Peyer's patch (tissue), 4 donors: ENCODE results near the gene GK. TPM values are rescaled to one million over a fixed set of nuclear protein-coding genes. Genes with fewer than 3 reads are reported as not detected.
A peak's percentile ranks its signal among the peaks of the same experiment; 100 is the strongest.

Experiments
- DNase-seq, 3 donors: peaks; one replicate each; pipeline ENCODE4 v3.0.0-alpha.2; 2017 to 2019
- H3K27ac ChIP-seq, 4 donors: fragments of 200-600 bp; sonication (generic); one replicate each; pipeline ENCODE4 v1.5.1; 2016 to 2019
- H3K27me3 ChIP-seq, 2 donors: fragments of 200-600 bp; sonication (generic); one replicate each; pipeline ENCODE4 v1.5.1; 2019
- H3K36me3 ChIP-seq, 3 donors: fragments of 200-600 bp; sonication (generic); one replicate each; pipeline ENCODE4 v1.5.1; 2016 to 2019
- H3K4me1 ChIP-seq, 4 donors: fragments of 200-600 bp; sonication (generic); one replicate each; pipeline ENCODE4 v1.5.1; 2016 to 2019
- H3K4me3 ChIP-seq, 4 donors: fragments of 200-600 bp; sonication (generic); 1 replicate in 3 of 4; 2 replicates in 1 of 4; pipeline ENCODE4 v1.5.1; 2016 to 2019; ENCODE audit warnings: mild to moderate bottlenecking in 1 of 4
- H3K9me3 ChIP-seq, 4 donors: fragments of 200-600 bp; sonication (generic); one replicate each; pipeline ENCODE4 v1.5.1; 2016 to 2019; ENCODE audit warnings: mild to moderate bottlenecking in 1 of 4
- POLR2A ChIP-seq, 2 donors: fragments of 450-650 bp; IDR thresholded peaks; one replicate each; pipeline ENCODE4 v1.5.1; 2017; ENCODE audit warnings: antibody characterized with exemption in 2 of 2, mild to moderate bottlenecking in 2 of 2, moderate library complexity in 2 of 2
- total RNA-seq, 4 donors: library from RNA; depleted of rRNA; stranded (reverse); fragments of >200 nt; gene quantifications; one replicate each; pipeline ENCODE4 v1.1.0, GENCODE V29; 2016
- TF ChIP-seq, protein P1 (sequence below), 6 experiments: fragments of 450-650 bp in 4 of 6; fragments of 200-600 bp in 2 of 6; sonication (generic) in 1 of 6; IDR thresholded peaks; one replicate each; pipeline ENCODE4 v1.5.1; 2017 to 2019; ENCODE audit warnings: antibody characterized with exemption in 6 of 6, mild to moderate bottlenecking in 3 of 6, moderate library complexity in 1 of 6

Gene GK
- total RNA-seq, 4 donors from 2014 or later, result 12.4 to 74.1 (median 56.9) TPM

DNA sequence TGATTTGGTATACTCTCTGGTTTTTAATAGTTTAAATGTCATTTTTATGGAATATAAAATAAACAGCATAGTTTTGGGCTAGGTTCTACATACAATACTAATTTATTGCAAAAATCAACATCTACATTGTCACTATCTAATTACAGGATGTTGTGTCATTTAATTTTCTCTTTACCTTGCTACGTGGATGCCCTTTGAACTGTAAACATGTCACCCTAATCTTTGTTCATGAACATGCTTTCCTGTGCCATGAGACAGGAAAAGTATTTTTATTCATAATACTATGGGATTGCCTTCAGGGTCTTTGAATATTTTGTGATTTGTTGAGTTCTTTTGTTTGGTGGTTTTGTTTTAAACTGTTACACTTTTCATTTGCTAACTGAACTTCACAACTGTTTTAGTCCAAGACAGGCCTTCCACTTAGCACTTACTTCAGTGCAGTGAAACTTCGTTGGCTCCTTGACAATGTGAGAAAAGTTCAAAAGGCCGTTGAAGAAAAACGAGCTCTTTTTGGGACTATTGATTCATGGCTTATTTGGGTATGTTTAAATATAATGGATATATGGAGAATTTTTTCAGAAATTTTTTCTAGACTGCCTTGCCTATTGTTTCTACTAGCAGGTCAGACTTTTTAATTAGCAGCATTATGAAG lies 40.9 kb downstream of the GK start:
- no peak for TF ChIP-seq POLR2A (IDR thresholded peaks at IDR 0.05)
- TF ChIP-seq, protein P1, sequence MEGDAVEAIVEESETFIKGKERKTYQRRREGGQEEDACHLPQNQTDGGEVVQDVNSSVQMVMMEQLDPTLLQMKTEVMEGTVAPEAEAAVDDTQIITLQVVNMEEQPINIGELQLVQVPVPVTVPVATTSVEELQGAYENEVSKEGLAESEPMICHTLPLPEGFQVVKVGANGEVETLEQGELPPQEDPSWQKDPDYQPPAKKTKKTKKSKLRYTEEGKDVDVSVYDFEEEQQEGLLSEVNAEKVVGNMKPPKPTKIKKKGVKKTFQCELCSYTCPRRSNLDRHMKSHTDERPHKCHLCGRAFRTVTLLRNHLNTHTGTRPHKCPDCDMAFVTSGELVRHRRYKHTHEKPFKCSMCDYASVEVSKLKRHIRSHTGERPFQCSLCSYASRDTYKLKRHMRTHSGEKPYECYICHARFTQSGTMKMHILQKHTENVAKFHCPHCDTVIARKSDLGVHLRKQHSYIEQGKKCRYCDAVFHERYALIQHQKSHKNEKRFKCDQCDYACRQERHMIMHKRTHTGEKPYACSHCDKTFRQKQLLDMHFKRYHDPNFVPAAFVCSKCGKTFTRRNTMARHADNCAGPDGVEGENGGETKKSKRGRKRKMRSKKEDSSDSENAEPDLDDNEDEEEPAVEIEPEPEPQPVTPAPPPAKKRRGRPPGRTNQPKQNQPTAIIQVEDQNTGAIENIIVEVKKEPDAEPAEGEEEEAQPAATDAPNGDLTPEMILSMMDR (IDR thresholded peaks at IDR 0.05), result no peak
- Histone ChIP-seq H3K4me3 (no peak overlapping the region), H3K27ac (no peak overlapping the region), H3K4me1 (no peaks in the 10 kb centered on the region), H3K9me3 (no peaks in the 10 kb centered on the region), H3K36me3 (no peaks in the 10 kb centered on the region), H3K27me3 (no peaks in the 10 kb centered on the region)
- DNase-seq, result no peak

DNA sequence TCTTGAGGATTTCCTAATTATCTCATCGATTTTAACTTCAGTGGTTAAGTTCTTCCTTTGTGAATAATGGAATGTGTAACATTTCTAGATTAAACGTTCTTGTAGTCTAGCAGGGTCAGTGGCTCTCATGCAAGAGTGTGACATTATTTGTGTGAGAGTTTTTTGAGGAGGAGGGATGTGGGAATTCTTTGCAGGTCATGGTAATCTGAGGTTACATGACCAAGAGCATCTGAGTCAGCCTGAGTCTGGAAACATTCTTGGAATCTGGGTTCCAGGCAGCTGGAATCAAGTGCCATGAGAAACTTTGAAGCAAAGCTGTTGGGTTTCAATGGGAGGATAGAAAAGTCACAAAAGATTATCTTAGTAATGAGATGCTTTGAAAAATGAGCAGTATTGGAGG lies 49.5 kb downstream of the GK start:
- Histone ChIP-seq H3K36me3 (peaks cover 0 to 6% (median 0%) of the 10 kb centered on the region in 3 donors), H3K27me3 (no peaks in the 10 kb centered on the region), H3K4me3 (no peak overlapping the region), H3K27ac (no peak overlapping the region), H3K9me3 (no peaks in the 10 kb centered on the region), H3K4me1 (no peaks in the 10 kb centered on the region)
- no peak for DNase-seq
- TF ChIP-seq, protein P1 (IDR thresholded peaks at IDR 0.05), result no peak
- no peak for TF ChIP-seq POLR2A (IDR thresholded peaks at IDR 0.05)

DNA sequence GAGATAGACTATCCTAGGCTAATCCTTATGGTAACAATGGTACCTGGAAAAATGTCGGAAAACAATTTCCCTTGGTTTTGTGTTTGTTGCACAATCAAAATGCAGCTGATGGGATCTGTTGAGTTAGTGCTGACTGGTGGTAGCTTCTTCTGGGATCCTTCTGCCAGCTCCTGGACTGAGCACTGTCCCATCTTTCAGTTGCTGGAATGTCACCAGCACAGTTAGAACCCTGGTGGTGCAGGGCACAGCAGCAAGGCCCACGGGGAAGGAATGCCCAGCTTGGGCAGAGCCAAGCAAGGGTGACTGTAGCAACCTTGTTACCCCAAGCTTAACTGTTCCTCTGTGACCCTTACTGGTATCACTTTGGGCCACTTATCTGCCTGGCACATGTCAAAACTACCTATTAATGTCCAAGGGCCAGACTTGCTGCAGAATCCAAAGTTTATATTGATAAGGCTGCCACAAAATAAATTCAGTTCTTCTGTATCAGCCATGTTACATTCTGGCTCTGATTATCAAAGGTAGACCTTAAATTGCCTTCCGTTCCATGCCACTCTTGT lies 53.1 kb downstream of the GK start:
- Histone ChIP-seq H3K4me1 (no peaks in the 10 kb centered on the region), H3K4me3 (no peak overlapping the region), H3K36me3 (no peaks in the 10 kb centered on the region), H3K27ac (no peak overlapping the region), H3K27me3 (no peaks in the 10 kb centered on the region), H3K9me3 (no peaks in the 10 kb centered on the region)
- no peak for TF ChIP-seq POLR2A (IDR thresholded peaks at IDR 0.05)
- TF ChIP-seq, protein P1 (IDR thresholded peaks at IDR 0.05), result no peak
- no peak for DNase-seq

DNA sequence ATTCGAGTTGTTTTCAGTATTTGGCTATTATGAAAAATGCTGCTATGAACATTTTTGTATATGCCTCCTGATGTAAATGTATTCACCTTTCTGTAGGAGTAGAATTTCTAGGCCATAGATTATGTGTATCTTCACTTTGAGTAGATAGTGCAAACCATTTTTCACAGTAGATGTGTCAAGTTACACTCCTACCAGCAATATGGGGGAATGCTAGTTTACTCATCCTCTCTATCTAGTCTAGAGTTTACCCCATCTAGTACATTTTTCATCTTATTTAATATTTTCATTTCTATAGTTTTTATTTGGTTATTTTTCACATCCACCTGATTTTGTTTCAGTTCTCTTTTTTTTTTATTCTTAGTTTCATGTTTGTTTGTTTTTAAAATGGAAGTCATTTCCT lies 59.0 kb downstream of the GK start:
- no peak for DNase-seq
- TF ChIP-seq, protein P1 (IDR thresholded peaks at IDR 0.05), result no peak
- no peaks in the 10 kb centered on the region for H3K36me3 ChIP-seq
- H3K9me3 ChIP-seq, result no peaks in the 10 kb centered on the region
- H3K4me3 ChIP-seq, result no peak overlapping the region
- H3K27ac ChIP-seq, result no peak overlapping the region
- H3K4me1 ChIP-seq, result no peaks in the 10 kb centered on the region
- no peaks in the 10 kb centered on the region for H3K27me3 ChIP-seq

DNA sequence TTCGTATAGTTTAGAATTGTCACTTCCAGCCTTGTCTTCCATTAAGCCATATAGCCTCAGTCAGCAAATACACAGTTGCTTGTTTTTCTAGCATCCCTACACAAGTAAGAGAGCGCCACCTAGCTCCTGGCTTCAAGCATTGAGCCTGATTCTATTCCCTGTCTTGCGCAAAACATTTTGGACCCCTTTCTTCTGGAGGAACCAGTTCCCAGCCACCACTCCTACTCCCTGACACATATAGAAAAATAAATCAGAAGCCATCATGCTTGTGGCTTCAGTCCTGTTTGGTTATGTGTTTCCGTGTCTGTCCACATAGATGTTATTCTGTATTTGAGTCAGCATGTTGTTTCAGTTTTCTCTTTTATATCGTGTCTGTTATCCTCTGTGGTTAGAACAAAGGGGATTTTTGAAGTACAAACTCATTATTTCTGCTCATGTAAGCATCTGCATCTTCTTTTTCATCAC lies 59.9 kb downstream of the GK start:
- H3K36me3 ChIP-seq, result no peaks in the 10 kb centered on the region
- H3K4me1 ChIP-seq, result no peaks in the 10 kb centered on the region
- H3K9me3 ChIP-seq, result no peaks in the 10 kb centered on the region
- peak in 2 of 3 donors; percentile 20 to 69 for DNase-seq
- no peak overlapping the region for H3K4me3 ChIP-seq
- H3K27ac ChIP-seq, result no peak overlapping the region
- no peaks in the 10 kb centered on the region for H3K27me3 ChIP-seq
- TF ChIP-seq, protein P1 (IDR thresholded peaks at IDR 0.05), result peak in 4 of 6 experiments; percentile 27 to 74 (median 66)
- TF ChIP-seq POLR2A (IDR thresholded peaks at IDR 0.05), result no peak
